RPMI7951 (cell line): ENCODE measurements around the gene NLGN1. TPM values are rescaled to one million over a fixed set of nuclear protein-coding genes. Genes with fewer than 3 reads are reported as not detected.

ENCODE experiments used
- DNase-seq: peaks from one replicate; pipeline ENCODE4 v3.0.0-alpha.2; 2012; ENCODE audit warnings: low read depth
- total RNA-seq: library from RNA; depleted of rRNA; stranded (reverse); fragments of >200 nt; shearing (Covaris generic); gene quantifications from 2 replicates; pipeline ENCODE4 v1.2.3, GENCODE V29; 2014

The NLGN1 gene
- total RNA-seq, 1 experiment from 2014 or later, result 0.48 TPM

GRCh38 chr3:174331095-174331800 is 933.7 kb downstream of the NLGN1 start:
- DNase-seq, result no peak

- no peak for DNase-seq
Observed at GRCh38 chr3:174332391-174332790, 934.8 kb downstream of the NLGN1 start.

DNA sequence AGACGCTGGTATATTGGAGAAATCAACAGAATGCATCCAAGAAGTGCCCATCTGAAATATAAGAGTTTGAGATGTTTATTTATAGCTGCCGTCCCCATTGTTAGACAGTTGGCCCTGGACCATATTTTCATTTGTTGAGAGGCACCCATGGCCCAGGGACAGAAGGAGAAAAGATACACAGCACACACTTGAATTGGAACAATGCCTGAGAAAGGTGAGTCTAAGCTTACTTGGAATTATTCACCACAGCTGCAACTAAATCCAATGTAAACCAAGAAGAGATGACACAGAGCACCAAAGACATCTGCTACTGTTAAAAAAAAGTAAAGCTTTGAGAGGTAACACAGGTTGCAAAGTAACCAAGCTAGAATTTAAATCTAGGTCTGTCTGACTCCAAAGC is 936.1 kb downstream of the NLGN1 start:
- no peak for DNase-seq

DNA sequence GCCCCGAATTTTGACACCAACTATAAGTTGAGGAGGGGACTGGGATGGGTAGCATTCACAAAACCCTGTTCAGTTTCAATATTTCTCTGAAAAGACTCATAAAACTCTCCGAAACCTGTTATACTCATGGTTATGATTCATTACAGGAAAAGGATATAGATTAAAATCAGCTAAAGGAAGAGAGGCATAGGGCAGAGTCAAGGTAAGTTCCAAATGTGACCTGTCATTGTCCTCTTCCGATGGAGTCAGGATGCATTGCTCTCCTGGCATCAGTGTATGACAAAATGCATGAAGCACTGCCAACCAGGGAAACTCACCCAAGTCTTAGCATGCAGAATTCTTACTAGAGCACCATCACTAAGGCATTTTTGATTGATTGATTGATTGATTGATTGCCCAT is 936.6 kb downstream of the NLGN1 start:
- no peak for DNase-seq

DNA sequence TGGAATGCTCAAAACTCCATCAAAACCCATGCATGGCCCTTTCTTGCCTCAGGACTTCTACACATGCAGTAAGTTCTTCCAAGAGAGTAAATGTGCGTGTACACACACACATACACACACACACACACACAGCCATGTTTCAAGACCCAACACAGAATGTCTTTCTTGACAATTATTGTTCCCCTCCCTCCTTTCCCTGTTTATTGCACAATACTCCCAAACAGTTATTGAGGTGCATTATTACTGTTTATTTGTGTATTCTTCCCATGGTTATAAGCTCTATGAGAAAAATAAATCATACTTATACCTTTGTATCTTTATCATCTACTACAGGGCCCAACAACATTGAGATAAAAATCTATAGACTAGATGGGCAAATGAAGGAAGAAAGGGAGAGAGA is 937.8 kb downstream of the NLGN1 start:
- DNase-seq, result no peak

DNA sequence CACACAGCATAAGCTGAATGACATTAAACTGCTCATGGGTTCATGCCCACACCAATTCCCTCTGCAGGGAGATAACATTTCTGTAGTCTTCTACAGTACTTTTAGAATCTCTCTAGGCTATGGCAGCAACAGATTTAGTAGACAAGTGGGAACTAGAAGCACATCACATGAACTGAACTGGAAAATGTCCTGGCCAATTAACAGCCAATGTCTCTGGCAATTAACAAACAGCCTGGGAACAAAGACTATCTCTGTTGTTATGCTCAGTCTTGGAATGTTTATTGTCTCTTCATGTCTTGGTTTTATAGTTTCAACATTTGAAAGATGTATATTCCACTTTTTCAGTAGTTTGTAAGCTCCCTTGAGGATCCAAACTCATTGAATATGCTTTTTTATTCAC is 938.4 kb downstream of the NLGN1 start:
- no peak for DNase-seq
